HG03460 (cell line): ENCODE measurements around the gene CMSS1.

Experiments used
- ATAC-seq: cut with Tn5 transposase; IDR thresholded peaks from one replicate; pipeline ENCODE4 v1.9.1; 2021; ENCODE audit not compliant: unreplicated experiment

CMSS1 gene

DNA sequence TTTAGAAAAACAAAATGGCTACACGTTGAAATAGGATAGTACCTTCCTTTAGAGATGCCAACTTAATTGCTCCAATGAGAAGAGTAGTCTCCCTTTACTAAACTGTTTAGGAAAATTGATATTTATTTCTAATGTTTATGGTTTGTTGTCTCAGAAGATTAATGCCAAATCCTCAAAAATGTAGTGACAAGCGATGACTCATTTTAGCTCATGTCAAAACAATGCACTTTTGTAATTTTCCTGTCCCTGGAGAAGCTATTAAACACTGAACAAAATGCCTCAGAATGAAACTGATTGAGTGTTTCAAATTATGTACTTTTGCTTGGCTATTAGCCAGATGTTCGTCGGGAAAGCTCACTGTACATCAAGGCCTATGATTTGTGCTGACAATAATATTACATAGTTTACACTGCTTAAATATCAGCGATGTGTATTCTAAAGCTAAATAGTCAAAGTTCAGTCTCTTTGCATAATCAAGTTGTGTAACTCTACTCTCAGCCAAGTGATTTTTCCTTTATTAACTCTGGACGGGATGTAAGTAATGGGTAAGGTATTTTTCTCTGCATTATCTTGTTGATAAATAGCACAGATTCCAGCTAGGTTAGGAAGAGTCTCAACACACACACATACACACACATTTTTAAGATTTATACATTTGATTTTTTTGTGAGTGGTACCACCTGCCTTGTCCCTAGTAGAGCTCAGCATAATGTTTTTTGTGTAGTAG, 83.7 kb downstream of the CMSS1 start:
- ATAC-seq, result no peak

DNA sequence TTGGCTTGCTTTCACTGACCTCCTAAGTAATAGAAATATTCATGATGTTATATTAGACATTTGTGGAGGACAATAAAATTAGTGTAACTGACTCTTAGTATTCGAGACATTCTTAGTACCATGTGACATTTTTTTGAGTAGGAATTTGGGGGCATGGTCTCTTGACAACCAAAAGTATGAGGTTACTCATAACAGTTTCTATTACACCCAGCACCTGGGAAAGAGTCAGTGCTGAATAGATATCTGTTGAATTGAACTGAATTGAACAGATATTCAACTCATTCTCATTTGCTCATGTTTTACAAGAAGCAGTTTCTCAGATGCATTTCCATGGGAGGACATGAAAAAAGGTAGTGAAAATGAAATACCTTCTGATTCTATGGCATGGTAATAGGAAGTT, 84.4 kb downstream of the CMSS1 start:
- ATAC-seq, result no peak

DNA sequence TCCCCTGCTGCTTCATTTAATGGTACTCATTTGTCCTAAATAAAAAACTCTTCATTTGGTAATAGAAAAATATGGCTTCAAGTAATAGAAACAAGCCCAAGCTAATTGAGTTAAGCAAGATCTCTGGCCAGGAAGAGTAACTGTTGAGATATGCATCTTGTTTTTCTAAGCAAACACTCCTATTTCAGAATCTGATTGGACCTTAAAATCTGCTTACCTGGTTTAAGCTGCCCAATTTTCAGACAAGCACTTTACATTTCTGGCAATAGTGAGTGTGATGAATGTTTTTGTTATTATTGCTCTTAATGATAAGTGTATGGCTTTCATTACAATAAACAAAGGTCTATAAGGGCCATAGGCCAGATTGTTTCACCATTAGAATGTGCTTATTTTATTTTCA, 86.2 kb downstream of the CMSS1 start:
- ATAC-seq, result no peak

DNA sequence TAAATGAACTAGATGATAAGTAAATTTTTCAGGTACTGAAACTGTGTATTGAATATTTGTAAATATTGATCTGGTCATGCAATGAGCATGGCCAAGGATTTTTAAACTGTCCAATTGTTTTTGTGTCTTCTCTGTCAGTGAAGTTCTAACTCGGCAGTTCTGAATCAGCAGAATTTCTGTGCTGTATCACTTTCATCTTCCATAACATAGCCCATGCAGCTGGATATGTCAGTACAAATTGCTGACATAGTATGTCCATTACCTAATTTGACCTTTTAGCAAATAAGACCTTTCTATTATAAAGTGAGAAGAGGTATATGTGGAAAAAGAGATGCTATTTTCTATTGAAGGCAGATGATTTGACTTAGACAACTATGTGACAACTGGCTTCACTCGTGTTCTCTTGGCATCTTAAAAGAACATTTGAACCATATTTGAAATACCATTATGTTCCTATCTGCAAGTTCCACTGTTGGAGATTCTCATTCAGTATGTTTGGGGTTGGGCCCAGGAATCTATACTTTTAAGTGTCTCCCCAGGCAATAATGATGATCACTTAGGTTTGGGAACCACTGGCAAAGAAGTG, 90.4 kb downstream of the CMSS1 start:
- no peak for ATAC-seq

DNA sequence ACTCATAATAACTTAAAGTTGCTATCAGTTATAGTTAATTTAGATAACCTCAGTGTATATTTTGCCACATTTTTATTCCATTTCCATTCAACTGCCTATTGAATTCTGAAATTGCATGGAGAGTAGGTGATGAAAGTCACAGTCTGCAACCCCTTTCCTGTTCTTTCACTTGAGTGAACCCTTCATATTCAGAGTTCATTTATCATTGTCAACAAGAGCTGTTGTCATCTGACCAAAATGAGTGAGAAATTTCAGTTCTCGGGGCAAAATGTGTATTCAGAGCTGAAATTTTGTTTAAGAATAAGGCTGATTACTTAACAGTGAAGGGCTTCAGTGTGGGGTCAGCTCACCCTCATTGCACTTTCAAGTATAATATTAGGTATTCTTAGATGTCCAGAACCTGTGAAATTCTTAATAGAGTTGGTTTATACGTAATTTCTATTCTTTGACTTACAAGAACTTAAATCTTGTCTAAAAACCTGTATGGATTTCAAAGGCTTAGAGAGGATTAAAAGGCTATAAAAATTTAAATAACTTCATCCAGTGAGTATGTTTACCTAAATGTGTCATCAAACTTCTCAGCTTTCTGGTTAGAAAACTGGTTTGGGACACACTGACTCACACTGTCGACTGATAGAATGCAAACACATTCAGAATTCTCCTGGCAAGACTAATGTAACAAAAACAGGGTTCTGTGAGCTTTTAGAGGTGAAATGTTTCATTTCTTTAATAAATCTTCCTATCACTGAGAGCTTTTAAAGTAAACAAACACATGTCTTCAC, 92.2 kb downstream of the CMSS1 start:
- ATAC-seq, result no peak

DNA sequence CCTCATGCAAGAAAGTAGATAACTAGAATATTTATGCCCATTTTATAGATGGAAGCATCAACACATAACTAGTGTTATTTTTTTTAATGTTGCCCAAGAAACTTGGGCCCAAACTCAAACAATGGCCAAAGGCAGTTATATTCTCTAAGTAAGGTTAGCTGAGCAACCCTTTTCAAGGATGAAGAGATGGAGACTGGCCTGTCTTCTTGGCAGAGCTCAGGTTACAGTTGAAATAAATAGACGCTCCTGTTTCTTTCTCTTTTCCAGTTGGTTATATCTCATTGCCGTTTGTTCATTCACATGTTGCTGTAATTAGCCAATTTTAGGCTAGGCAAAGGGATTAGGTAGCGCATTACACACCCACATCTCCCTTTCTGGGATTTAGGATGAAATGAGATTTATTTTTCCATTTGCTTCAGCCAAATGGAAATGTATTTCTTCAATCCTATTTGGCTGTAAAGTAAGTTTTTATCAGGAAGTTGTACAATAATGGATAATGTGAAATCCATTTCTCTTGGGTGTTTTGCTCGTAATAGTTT, 93.2 kb downstream of the CMSS1 start:
- ATAC-seq, result no peak

DNA sequence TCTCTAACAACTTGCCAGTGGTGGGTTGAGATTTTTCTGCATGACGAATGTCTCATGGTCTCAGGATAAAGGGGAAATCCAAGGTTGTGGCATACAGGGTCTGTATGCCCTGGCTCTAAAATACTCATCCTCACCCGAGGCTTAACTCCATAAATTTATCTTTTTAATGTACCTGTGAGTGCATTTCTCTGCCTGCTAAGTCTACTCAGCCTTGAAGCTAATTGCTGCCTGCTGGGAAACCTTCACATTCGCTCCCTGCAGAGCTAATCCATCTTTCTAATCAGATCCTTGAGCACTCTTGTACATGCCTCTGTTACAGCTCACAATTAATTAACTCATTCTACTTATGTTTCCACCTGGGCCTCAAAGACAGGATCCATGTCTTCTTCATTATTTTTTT, 93.8 kb downstream of the CMSS1 start:
- no peak for ATAC-seq

DNA sequence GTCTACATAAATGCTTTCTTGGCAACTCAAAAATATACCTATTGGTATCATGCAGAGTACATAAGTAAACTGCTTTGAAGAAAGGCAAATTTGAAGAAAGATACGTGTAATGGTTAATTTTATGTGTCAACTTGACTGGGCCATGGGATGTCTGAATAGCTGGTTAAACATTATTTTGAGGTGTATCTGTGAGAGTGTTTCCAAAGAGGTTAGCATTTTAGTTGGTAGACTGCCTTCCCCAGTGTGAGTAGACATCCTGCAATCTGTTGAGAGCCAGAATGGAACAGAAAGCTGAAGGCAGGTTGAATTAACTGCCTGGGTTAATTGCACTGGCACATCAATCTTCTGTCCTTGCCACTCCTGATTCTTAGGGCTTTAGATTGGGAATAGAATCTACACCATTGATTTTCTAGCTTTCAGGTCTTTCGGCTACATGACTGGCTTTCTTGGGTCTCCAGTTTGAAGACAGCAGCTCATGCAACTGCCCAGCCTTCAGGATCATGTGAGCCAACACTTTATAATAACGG, 98.3 kb downstream of the CMSS1 start:
- no peak for ATAC-seq

DNA sequence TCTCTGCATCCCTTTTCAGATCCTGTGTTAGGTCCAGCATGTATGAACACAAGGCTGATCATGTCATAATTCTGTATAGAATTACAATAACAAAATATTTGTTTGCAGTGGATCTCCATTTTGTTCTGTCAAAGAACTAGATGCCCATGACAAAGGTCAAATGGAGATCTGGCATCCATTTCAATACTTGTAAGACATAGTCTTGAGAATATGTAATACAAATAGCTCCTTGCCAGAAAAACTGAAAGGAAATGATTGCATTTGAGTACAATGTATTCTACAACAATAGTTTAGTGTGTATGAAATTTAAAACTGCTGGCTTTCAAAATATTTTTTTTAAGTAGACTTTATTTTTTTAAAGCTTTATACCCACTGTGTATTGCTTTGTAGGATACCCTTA, 101.1 kb downstream of the CMSS1 start:
- no peak for ATAC-seq

DNA sequence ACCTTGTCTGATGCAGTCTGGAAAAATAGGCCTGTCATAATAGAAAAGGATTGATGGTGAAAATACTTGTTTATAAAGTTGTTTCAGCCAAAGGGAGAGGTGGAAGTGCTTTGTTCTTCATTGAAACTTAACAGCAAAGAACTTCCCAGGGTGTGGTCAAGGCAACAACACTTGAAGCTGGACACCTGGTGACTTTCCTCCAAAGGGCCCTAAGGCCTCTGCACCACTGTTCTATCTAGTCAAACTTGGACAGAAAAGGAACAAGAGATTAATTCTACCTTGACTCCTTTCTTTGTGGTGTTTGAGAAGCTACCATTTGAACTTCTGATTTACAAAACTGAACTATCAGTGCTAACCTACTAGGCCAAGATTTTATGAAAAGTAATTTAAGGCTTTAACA, 102.0 kb downstream of the CMSS1 start:
- no peak for ATAC-seq

DNA sequence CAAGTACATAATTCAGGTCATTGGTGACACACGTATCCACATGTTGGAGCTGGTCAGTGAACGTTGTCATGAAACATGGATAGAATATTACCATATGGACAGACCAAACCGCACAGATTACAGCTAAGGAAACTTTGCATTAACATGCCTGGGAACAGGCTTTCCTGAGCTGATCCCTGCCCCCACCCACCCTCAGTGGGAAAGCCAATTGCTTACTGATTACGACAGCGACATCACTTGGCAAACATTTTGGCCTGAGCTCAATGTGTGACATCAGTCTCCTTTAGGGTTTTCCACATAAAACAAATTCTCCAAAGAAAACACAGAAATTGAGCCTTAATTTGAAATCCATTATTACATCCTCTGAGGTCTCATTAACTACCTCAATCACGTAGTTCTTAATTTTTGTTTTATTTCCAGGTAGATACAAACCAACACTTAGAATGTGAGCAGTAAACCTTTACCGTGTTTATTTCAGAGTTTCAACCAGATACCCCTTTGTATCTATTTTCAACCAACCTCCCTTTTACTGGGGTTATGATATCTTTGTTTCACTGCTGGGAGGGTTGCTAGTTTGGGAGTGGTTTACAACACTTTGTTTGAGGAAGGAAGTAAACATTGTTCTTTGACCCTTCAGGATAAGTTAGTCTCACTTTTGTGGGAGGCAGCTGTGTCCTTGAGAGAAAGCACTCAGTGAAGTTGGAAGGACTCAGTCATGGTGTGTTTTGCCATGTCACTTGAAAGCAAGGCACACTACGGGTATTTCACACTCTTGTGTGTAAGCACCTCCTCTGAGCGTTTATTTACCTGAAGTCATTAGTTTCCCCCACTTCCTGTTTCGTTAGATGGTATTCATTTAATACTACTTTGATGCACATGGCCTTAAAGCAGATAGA, 103.1 kb downstream of the CMSS1 start:
- no peak for ATAC-seq

DNA sequence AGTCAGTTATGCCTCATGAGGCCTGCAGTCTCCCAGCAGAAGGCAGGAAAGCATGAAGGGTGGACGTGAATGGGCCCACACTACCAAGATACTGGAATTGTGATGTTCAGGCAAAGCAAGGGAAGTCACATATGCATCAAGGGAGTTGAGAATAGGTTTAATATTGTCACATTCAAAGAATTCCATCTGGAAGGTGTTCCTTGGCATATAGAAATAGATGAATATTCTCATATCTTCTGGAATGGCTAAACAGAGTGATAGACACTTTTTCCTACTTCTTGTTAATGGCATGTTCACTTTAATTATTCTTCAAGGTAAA, 103.7 kb downstream of the CMSS1 start:
- no peak for ATAC-seq

DNA sequence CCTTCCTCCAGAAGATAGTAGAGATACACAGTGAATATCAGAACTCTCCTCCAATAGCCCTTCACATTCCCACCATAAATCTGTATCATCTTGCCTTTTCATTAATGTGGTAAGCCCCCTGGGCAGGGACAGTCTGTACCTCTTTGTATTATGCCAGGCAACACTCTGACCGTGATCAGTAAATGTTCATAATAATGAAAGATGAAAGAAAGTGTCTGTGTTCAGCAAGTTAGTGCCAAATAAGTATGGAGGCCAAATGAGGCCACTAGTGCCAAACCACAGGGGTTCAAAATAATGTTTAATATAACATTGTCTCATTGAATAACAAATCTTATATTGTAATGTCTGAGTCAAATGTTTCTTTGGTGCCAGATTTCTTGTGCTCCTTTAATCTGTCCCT, 104.3 kb downstream of the CMSS1 start:
- no peak for ATAC-seq

DNA sequence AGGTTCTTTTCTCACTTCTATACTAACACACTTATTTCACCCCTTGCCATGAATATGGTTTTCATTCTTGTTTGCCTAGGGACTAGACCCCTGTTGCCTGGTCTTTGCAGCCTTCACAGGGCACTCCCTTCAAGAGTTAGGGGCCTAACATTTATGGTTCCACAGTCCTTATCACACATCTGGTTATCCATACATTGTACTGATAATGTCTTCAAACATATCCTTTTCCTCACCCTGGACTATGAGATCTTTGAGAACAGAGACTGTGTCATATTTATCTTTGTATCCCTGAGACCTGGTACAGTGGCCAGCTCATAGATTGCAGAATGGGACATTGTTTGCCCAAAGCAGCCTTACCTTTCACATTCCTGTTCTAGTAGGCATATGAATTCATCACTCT, 106.2 kb downstream of the CMSS1 start:
- no peak for ATAC-seq

DNA sequence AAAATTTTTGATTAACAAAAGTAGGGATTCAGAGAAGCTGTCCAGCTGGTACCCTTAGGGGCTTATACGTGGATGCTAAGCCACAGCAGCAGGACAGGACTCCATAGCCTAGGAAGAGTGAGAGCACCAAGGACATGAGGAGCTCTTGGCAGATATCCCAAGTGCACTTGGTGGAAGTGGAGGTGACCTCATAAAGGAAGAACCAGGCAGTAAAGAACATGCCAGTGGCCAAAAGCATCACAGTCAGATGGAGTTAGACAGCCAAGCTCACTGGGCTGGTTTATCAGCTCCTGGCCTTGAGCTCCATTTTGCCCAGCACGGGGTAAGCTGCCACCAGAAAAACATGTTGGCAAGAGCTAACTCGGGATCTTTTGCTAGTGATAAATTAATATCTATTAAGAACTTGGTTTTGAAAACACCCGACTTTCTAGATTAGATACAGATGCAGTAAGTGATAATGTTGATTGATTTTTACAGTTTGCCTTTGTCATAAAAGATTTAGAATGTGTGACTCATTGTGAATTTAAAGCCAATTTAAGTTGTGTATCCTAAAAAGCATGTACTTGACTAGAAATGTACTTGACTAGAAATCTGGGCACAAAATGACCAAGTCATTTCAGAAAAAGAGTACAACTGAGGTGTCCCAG, 108.0 kb downstream of the CMSS1 start:
- no peak for ATAC-seq

DNA sequence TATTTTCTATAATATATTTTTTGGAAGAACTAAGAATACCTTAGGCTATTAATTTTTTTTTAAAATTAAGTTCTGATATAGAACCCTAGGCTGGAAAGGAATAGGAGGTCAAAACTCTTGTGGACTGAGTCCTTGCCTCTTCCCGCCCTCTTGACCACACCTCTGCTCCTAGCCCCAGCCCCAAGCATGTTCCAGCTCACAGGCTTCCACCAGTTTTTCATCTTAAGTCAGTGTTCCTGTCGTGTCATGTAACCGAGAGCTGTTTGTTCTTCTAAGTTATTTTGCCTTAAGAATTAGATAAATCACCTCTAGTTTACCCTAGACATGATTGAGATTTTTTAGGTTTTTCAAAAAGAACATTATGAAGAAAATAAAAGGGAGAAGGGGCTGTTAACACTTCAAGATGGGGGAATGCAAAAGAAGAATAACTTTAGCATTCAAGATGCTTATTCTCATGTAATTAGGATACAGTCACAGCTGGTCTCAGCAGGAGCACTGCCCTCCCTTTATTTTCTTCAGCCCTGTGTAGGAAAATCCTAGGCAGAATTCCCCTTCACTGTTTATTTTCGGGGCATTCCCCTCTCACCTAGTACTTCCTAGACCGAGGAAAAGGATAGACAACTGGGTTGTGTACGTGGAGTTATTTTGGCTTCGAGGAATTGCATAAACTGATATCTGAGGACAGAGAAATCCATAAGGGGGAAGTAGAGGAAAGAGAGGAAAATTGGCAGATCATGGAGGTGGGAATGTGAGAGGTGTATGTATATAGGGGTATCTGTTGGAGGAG, 110.2 kb downstream of the CMSS1 start:
- ATAC-seq, result no peak

DNA sequence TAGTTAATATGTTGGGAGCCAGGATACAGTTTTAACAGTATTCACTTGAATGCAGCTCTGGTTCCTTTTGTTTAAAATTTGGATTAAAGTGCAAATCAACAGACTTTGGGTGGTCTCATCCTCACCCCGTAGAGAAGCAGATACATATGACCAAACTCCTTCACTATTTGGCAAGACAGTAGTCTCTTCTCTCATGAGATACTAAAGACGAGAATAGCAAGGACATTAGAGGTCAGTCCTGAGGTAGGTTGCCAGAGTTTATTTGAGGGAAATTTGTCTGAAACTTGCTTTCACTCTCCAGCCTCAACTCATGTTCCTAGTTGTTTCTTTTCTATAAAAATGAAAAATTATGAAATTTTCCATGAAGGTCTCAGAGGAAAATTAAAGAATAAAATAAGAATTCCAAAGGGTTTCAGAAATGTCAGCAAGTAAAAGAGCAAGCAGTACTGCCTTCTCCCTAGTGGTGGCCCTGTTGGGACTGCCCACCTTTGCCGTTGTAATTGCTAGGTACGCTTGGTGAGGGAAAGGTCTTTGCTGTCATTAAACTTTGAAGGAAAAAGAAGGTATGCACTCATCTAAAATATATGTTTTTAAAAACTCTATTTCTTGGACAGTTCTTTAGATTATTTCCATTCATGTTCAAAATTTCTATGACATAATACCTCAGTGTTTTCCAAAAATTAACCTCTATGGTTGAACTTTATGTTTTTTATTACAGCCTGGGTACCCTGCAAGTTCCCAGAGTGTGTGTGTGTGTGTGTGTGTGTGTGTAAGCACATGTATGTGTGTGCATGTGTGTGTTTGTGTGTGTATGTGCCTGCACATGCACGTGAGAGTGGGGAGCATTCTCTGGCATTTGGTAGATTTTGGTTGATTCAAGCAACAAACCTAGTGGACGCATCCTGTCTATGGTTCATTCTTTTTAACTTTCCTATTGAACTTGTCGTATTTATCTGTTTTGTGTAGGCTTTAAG, 111.4 kb downstream of the CMSS1 start:
- ATAC-seq, result no peak

DNA sequence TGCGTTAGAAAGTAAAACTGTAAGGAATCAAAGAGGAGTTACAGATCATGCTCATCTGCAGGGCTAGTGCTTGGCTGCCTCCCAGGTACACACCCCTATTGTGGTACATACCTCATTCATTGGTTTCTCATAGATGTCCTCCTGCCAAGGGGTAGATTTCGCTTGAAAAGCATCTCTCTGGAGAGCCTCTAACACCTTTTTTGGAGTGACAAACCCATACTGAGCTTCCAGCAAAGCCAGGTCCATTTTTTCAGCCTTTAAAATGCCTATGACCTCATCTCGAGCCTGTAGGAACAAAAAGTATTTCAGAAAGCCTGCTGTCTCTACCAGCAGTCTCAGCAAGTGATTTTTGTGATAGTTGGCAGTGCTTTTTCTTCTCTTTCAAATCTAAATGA, 112.1 kb downstream of the CMSS1 start:
- no peak for ATAC-seq

DNA sequence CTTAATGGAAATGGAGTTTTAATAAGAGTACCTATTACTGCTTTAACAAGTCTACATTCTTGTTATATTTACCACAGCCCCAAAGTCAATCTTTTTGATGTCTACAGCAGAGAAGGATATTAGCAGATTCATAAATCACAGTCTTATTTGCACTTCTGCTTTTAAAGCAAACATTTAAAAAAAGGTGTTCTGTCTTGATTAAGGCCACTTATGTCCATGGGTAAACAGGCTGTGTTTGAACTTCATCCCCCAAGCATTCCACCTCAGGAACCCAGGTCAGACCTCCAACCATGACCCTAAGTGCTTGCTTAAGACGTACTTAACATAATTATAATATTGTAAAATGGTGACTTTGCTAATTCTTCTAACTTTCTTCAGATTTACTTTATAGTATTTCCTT, 113.4 kb downstream of the CMSS1 start:
- ATAC-seq, result no peak
